Hepatocyte (in vitro differentiated cells): ENCODE data around the gene RUFY4.

Experiments used
- EZH2phosphoT487 ChIP-seq: fragments of 200-600 bp; sonication (generic); IDR thresholded peaks from one replicate; pipeline ENCODE4 v1.6.1; 2018; ENCODE audit warnings: antibody characterized with exemption, mild to moderate bottlenecking, low read depth, moderate library complexity; ENCODE audit not compliant: unreplicated experiment, severe bottlenecking
- TF ChIP-seq, protein P1 (sequence below): fragments of 200-600 bp; sonication (generic); IDR thresholded peaks from 2 replicates; pipeline ENCODE4 v1.5.1; 2016; ENCODE audit warnings: antibody characterized with exemption, mild to moderate bottlenecking; ENCODE audit not compliant: poor library complexity

DNA sequence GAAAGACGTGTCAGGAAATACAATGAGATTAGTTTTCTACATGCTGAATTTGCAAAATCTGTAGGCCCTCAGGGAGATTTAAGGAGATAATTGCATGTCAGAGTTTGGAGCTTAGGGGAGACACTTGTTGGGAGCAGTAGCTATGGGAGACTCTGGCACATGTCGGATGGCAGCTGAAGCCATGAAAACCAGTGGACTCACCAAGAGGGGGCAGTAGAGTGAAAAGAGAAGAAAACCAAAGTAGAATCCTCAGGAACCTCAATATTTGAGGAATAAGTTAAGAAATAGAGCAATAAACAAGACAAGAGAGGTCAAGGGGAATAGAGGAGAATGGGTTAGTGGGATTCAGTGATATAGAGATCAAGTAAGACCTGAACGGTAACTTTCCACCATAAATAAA is 24.8 kb downstream of the RUFY4 start:
- TF ChIP-seq, protein P1, sequence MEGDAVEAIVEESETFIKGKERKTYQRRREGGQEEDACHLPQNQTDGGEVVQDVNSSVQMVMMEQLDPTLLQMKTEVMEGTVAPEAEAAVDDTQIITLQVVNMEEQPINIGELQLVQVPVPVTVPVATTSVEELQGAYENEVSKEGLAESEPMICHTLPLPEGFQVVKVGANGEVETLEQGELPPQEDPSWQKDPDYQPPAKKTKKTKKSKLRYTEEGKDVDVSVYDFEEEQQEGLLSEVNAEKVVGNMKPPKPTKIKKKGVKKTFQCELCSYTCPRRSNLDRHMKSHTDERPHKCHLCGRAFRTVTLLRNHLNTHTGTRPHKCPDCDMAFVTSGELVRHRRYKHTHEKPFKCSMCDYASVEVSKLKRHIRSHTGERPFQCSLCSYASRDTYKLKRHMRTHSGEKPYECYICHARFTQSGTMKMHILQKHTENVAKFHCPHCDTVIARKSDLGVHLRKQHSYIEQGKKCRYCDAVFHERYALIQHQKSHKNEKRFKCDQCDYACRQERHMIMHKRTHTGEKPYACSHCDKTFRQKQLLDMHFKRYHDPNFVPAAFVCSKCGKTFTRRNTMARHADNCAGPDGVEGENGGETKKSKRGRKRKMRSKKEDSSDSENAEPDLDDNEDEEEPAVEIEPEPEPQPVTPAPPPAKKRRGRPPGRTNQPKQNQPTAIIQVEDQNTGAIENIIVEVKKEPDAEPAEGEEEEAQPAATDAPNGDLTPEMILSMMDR: no peak
- no peak for TF ChIP-seq EZH2phosphoT487
